Mesendoderm (in vitro differentiated cells): ENCODE measurements around the gene INTS15.

Experiments used
- DNase-seq: peaks from one replicate; pipeline ENCODE4 v3.0.0; 2013
- H2AK5ac ChIP-seq: 2 replicates; pipeline ENCODE4 v1.6.1; 2013; ENCODE audit warnings: low read length, inconsistent platforms
- H2BK120ac ChIP-seq: 2 replicates; pipeline ENCODE4 v1.6.1; 2013; ENCODE audit warnings: low read depth, mild to moderate bottlenecking, low read length, moderate library complexity, mixed read lengths
- H2BK15ac ChIP-seq: replicated peaks from 2 replicates; pipeline ENCODE4 v1.6.1; 2013; ENCODE audit warnings: low read depth, mild to moderate bottlenecking, moderate library complexity
- H2BK5ac ChIP-seq: 2 replicates; pipeline ENCODE4 v1.6.1; 2013; ENCODE audit warnings: low read length, inconsistent platforms
- H3K18ac ChIP-seq: 2 replicates; pipeline ENCODE4 v1.6.1; 2013; ENCODE audit warnings: mild to moderate bottlenecking, low read length, mixed read lengths
- H3K23ac ChIP-seq: one replicate; pipeline ENCODE4 v1.6.1; 2013; ENCODE audit warnings: low read length
- H3K27ac ChIP-seq: 2 replicates; pipeline ENCODE4 v1.5.1; 2013; ENCODE audit warnings: low read depth, mild to moderate bottlenecking, inconsistent platforms, low read length, moderate library complexity
- H3K27me3 ChIP-seq: 2 replicates; pipeline ENCODE4 v1.6.1; 2013; ENCODE audit warnings: low read length, control low read depth, mild to moderate bottlenecking, inconsistent platforms; ENCODE audit not compliant: insufficient read depth, poor library complexity
- H3K36me3 ChIP-seq: 2 replicates; pipeline ENCODE4 v1.6.1; 2013; ENCODE audit warnings: low read length, inconsistent platforms; ENCODE audit not compliant: control insufficient read depth, insufficient read depth
- H3K4ac ChIP-seq: one replicate; pipeline ENCODE4 v1.6.1; 2013; ENCODE audit warnings: low read depth, mild to moderate bottlenecking, low read length, moderate library complexity
- H3K4me1 ChIP-seq: 2 replicates; pipeline ENCODE4 v1.6.1; 2013; ENCODE audit warnings: low read depth, low read length, inconsistent platforms; ENCODE audit not compliant: control insufficient read depth
- H3K4me2 ChIP-seq: 2 replicates; pipeline ENCODE4 v1.6.1; 2013; ENCODE audit warnings: low read length
- H3K4me3 ChIP-seq: 2 replicates; pipeline ENCODE4 v1.5.1; 2013; ENCODE audit warnings: mild to moderate bottlenecking, low read length
- H3K56ac ChIP-seq: one replicate; pipeline ENCODE4 v1.6.1; 2013; ENCODE audit warnings: low read length
- H3K79me1 ChIP-seq: 2 replicates; pipeline ENCODE4 v1.6.1; 2013; ENCODE audit warnings: low read length, inconsistent platforms
- H3K79me2 ChIP-seq: 2 replicates; pipeline ENCODE4 v1.6.1; 2013; ENCODE audit warnings: mild to moderate bottlenecking, low read length; ENCODE audit not compliant: control insufficient read depth, insufficient read depth
- H3K9ac ChIP-seq: 2 replicates; pipeline ENCODE4 v1.6.1; 2013; ENCODE audit warnings: low read length, inconsistent platforms
- H4K5ac ChIP-seq: one replicate; pipeline ENCODE4 v1.6.1; 2013; ENCODE audit warnings: low read length
- H4K8ac ChIP-seq: one replicate; pipeline ENCODE4 v1.6.1; 2013; ENCODE audit warnings: low read depth, mild to moderate bottlenecking, control low read depth, low read length, moderate library complexity
- WGBS: extraction: QIAGEN DNeasy Blood & Tissue Kit; methylation state at CpG from one replicate; pipeline ENCODE4 v1.1.7; 2013; ENCODE audit warnings: low lambda C conversion rate, missing lambda C conversion rate; ENCODE audit not compliant: insufficient coverage; ENCODE audit errors: extremely low coverage; 5-methylcytosine and 5-hydroxymethylcytosine counted together

INTS15 gene

DNA sequence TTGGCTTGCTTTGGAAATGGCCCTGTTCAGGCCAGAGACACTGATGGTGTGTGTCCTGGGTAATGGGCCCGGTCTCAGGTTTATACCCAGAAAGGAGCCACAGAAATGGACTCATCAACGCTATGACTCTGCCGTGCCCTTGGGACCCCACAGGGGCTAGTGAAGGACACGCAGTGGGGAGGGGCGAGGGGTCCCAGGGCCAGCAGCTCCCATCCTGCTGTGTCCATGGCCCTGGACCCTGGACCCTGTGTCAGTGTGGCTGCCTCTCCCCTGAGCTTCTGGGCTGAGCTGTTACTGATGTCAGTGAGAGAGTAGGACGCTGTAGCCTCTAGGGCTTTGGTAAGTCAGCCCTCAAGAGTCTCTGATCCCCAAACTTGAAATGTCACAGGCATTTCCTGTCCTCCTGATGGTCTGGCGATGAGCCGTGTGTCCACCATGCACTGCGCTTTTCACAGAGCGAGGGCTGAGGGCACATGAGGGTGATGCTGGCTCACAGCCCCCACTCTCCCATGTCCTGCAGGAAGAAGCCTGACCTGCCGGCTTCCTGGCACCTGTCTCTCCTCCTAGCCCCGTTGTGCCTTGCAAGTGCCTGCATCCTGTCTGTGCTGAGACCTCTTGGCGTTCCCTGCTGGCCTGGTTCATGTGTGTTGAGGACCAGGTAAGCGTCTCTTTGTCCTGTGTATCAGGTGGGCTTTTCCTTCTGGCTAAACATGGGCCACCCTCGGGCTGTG is 51.6 kb downstream of the INTS15 start:
- Histone ChIP-seq H2BK15ac (no peak overlapping the region), H4K5ac (no peak overlapping the region), H2AK5ac (no peak overlapping the region), H3K79me2 (no peaks in the 10 kb centered on the region), H3K27me3 (no peaks in the 10 kb centered on the region), H3K4ac (no peak overlapping the region), H3K4me2 (no peak overlapping the region), H3K4me3 (no peak overlapping the region), H2BK5ac (no peak overlapping the region), H3K36me3 (no peaks in the 10 kb centered on the region), H3K56ac (no peak overlapping the region), H3K4me1 (no peaks in the 10 kb centered on the region), H2BK120ac (no peak overlapping the region), H3K27ac (no peak overlapping the region), H3K9ac (no peak overlapping the region), H3K23ac (no peak overlapping the region), H3K79me1 (peaks cover 4% of the 10 kb centered on the region), H4K8ac (no peak overlapping the region), H3K18ac (no peak overlapping the region)
- WGBS = no CpG with 5 or more reads among the region's 15 CpGs
- DNase-seq = no peak

DNA sequence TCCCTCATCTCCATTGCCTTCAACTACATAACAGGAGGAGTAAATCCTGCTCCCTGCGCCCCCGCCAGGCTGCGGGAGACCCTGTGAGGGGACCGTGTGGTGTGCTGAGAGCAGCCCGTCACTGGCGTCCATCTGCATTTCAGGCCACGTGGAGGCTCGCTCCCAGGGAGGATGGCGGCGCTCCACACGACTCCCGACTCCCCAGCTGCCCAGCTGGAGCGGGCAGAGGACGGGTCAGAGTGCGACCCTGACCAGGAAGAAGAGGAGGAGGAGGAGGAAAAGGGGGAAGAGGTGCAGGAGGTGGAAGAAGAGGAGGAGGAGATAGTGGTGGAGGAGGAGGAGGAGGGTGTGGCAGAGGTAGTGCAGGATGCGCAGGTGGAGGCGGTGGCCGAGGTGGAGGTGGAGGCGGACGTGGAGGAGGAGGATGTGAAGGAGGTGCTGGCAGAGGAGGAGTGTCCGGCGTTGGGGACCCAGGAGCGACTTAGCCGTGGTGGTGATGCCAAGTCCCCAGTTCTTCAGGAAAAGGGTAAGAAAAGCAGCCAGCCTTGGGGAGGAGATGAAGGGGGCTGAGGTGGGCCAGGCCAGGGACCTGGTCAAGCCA is 52.5 kb downstream of the INTS15 start:
- Histone ChIP-seq H2AK5ac (no peak overlapping the region), H3K4me3 (no peak overlapping the region), H2BK5ac (no peak overlapping the region), H3K23ac (no peak overlapping the region), H2BK120ac (no peak overlapping the region), H3K4me1 (no peaks in the 10 kb centered on the region), H4K5ac (no peak overlapping the region), H3K27me3 (no peaks in the 10 kb centered on the region), H4K8ac (no peak overlapping the region), H3K18ac (no peak overlapping the region), H3K36me3 (no peaks in the 10 kb centered on the region), H3K56ac (no peak overlapping the region), H3K9ac (no peak overlapping the region), H3K79me2 (no peaks in the 10 kb centered on the region), H3K4ac (no peak overlapping the region), H3K79me1 (peaks cover 4% of the 10 kb centered on the region), H3K4me2 (no peak overlapping the region), H3K27ac (no peak overlapping the region), H2BK15ac (no peak overlapping the region)
- WGBS = no CpG with 5 or more reads among the region's 24 CpGs
- no peak for DNase-seq

DNA sequence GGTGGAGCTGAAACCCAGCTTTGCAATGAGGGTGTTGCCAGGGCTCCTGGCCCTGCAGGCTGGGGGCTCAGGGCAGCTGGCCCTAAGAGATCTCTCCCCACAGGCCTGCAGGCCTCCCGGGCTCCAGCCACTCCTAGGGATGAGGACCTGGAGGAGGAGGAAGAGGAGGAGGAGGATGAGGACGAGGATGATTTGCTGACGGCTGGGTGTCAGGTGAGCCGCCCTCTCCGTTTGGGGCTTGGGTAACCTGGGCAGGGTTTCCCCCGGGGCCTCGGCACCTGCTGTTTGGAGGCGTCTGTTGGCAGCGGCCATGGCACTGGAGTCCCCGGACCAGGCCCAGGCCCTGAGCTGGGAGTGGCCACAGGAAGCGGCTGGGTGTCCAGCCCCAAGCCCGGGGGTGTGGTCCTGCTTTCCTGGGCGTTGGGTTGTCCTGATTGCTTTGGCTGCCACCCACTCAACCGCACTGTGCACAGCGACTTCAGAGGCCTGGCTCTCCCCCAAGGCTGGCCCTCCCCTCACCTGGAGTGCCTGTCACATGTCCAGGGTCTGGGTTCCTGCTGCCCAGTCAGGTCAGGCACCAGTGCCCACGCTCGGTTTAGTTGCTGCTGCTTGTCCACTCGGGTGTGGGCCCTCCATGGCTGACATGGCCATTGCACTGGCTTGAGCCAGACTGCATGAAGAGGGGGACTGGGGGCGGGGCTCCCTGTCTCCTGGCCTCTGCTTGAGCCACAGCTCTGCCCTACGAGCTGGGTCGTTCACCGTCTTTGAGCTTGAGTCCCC is 53.2 kb downstream of the INTS15 start:
- no peak overlapping the region for H3K9ac ChIP-seq
- H3K4me1 ChIP-seq = no peaks in the 10 kb centered on the region
- no peak overlapping the region for H4K5ac ChIP-seq
- H3K4me2 ChIP-seq = no peak overlapping the region
- H3K27me3 ChIP-seq = no peaks in the 10 kb centered on the region
- no peak overlapping the region for H3K27ac ChIP-seq
- no peak overlapping the region for H2BK120ac ChIP-seq
- H2BK5ac ChIP-seq = no peak overlapping the region
- H3K4me3 ChIP-seq = no peak overlapping the region
- no CpG with 5 or more reads among the region's 22 CpGs for WGBS
- peaks cover 4% of the 10 kb centered on the region for H3K79me1 ChIP-seq
- H3K4ac ChIP-seq = no peak overlapping the region
- H2AK5ac ChIP-seq = no peak overlapping the region
- no peak overlapping the region for H3K56ac ChIP-seq
- no peak overlapping the region for H3K18ac ChIP-seq
- H3K36me3 ChIP-seq = no peaks in the 10 kb centered on the region
- DNase-seq = no peak
- no peak overlapping the region for H4K8ac ChIP-seq
- H2BK15ac ChIP-seq = no peak overlapping the region
- H3K79me2 ChIP-seq = no peaks in the 10 kb centered on the region
- no peak overlapping the region for H3K23ac ChIP-seq

DNA sequence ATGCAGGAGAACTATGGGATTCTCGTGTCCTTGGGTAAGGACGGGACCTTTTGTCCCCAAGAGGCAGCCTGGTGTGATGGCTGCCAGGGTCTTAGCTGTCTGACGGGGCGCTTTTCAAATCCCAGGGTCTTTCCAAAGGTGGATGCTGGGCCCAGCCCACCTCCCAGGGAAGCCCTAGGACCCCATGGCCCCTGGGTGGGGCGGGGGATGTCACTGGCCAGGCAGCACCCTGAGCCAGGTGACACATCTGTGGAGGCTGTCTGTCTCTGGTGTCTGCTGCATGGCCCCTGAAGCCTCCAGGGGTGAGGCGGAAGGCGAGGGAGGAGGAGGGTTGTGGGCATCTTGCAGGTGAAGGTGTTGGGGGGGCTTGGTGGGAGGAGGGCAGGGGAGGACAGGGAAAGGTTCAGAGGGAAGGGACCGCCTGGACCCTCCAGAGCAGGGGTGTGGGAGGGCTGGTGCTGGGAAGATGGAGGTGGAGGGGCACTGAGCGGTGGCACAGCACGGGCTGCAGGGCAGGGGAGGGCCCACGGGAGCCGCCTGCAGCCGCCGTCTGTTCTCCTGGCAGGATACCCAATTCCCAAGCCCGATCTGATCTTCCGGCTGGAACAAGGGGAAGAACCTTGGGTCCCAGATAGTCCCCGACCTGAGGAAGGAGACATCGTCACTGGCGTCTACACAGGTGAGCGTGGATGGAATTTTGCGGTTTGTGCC is 54.2 kb downstream of the INTS15 start:
- no peaks in the 10 kb centered on the region for H3K36me3 ChIP-seq

DNA sequence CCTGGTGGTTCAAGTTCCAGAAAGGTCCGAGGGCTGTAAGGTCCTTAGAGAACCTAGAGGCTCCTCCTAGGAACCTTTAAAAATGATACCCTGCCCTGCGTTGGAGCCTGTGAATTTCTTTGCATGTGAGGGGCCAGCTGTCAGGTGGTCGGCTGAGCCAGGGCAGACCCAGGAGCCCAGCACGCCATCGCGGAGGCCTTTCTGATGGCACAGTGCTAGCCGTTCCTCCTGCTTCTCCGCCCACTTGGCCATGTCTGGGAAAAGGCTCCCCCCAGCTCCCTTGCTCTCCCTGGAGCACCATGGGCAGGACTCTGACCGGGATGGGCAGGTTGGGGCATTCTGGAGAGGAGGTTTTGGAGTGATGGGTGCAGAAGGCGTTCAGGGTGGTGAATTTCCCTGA is 54.9 kb downstream of the INTS15 start:
- Histone ChIP-seq H2AK5ac (no peak overlapping the region), H3K79me1 (peaks cover 2% of the 10 kb centered on the region), H3K4me2 (no peak overlapping the region), H3K4ac (no peak overlapping the region), H3K9ac (no peak overlapping the region), H3K23ac (no peak overlapping the region), H3K4me3 (no peak overlapping the region), H3K79me2 (no peaks in the 10 kb centered on the region), H4K8ac (no peak overlapping the region), H3K56ac (no peak overlapping the region), H4K5ac (no peak overlapping the region), H3K36me3 (no peaks in the 10 kb centered on the region), H2BK5ac (no peak overlapping the region), H3K18ac (no peak overlapping the region), H2BK15ac (no peak overlapping the region), H3K27ac (no peak overlapping the region), H3K27me3 (no peaks in the 10 kb centered on the region), H2BK120ac (no peak overlapping the region), H3K4me1 (no peaks in the 10 kb centered on the region)
- no CpG with 5 or more reads among the region's 10 CpGs for WGBS
- no peak for DNase-seq

More for the DNA sequence above, 54.2 kb downstream of the INTS15 start:
- H3K4me3 ChIP-seq = no peak overlapping the region
- WGBS = no CpG with 5 or more reads among the region's 21 CpGs
- H3K56ac ChIP-seq = no peak overlapping the region
- H3K4me1 ChIP-seq = no peaks in the 10 kb centered on the region
- H3K4ac ChIP-seq = no peak overlapping the region
- H2BK5ac ChIP-seq = no peak overlapping the region
- no peak overlapping the region for H3K4me2 ChIP-seq
- no peak overlapping the region for H3K9ac ChIP-seq
- H3K79me1 ChIP-seq = peaks cover 4% of the 10 kb centered on the region
- DNase-seq = no peak
- H4K5ac ChIP-seq = no peak overlapping the region
- H3K23ac ChIP-seq = no peak overlapping the region
- H4K8ac ChIP-seq = no peak overlapping the region
- no peak overlapping the region for H2BK15ac ChIP-seq
- no peak overlapping the region for H2AK5ac ChIP-seq
- no peak overlapping the region for H3K18ac ChIP-seq
- no peaks in the 10 kb centered on the region for H3K27me3 ChIP-seq
- H3K79me2 ChIP-seq = no peaks in the 10 kb centered on the region
- H2BK120ac ChIP-seq = no peak overlapping the region
- H3K27ac ChIP-seq = no peak overlapping the region
